Upper lobe of right lung (tissue), 1 donor: ENCODE results near the gene ZBTB42. TPM values are rescaled to one million over a fixed set of nuclear protein-coding genes. Genes with fewer than 3 reads are reported as not detected.
"Not testable (repeated sequence)": the region's sequence is repeated elsewhere in the genome, so short reads cannot be mapped to it uniquely, and the experiment has no call there.

Source experiments
- ATAC-seq: fragments of 200-7000 bp; cut with Tn5 transposase; one replicate; pipeline ENCODE4 v1.9.1; 2020; ENCODE audit warnings: mild to moderate bottlenecking, moderate library complexity
- DNase-seq: peaks from one replicate; pipeline ENCODE4 v3.0.0-alpha.2; 2020
- H3K27ac ChIP-seq: fragments of 200-600 bp; one replicate; pipeline ENCODE4 v1.8.0; 2022
- H3K27me3 ChIP-seq: fragments of 200-600 bp; one replicate; pipeline ENCODE4 v1.8.0; 2022; ENCODE audit warnings: mild to moderate bottlenecking
- H3K36me3 ChIP-seq: fragments of 200-600 bp; one replicate; pipeline ENCODE4 v1.8.0; 2022
- H3K4me1 ChIP-seq: fragments of 200-600 bp; one replicate; pipeline ENCODE4 v1.8.0; 2022
- H3K4me3 ChIP-seq: fragments of 200-600 bp; one replicate; pipeline ENCODE4 v1.8.0; 2022; ENCODE audit warnings: mild to moderate bottlenecking
- H3K9me3 ChIP-seq: fragments of 200-600 bp; one replicate; pipeline ENCODE4 v1.8.0; 2022
- intact Hi-C: fragments of 100-400 bp; cut with DNase I; formaldehyde crosslinking; loops from one replicate; pipeline ENCODE4 v1.11.0; 2022
- total RNA-seq: library from RNA; stranded (reverse); fragmentation: NEBNext Ultra II Directional; extraction: Animal tissue kit (Norgen Biotek cat#: 25700); gene quantifications from one replicate; pipeline ENCODE4 v1.2.1, GENCODE V29; 2021
- TF ChIP-seq, protein P1 (sequence below): fragments of 200-600 bp; IDR thresholded peaks from one replicate; pipeline ENCODE4 v1.8.0; 2022; ENCODE audit warnings: antibody characterized with exemption
- donor health status: DM: no; HTN: yes; CAD: no; lungs with severe emphysema.

Gene ZBTB42
- total RNA-seq, 1 donor from 2014 or later: 12.3 TPM

DNA sequence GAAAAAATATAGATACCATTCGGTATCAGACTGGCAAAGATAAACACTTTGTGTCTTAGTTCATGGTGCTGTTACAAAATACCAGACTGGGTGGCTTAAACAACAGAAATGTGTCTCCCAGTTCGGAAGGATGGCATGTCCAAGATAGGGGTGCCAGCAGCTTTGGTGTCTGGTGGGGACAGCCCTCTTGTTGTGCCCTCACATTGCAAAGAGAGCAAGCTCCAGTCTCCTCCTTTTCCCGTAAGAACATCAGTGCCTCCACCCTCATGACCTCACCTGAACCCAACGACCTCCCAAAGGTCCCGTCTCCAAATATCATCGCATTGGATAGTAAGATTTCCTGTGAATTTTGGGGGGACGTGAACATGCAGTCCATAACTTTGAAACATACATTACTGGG, 12.4 kb downstream of the ZBTB42 start:
- no peak overlapping the region for H3K27ac ChIP-seq
- intact Hi-C loops: no loop called here
- H3K36me3 ChIP-seq: no peaks in the 10 kb centered on the region
- TF ChIP-seq, protein P1, sequence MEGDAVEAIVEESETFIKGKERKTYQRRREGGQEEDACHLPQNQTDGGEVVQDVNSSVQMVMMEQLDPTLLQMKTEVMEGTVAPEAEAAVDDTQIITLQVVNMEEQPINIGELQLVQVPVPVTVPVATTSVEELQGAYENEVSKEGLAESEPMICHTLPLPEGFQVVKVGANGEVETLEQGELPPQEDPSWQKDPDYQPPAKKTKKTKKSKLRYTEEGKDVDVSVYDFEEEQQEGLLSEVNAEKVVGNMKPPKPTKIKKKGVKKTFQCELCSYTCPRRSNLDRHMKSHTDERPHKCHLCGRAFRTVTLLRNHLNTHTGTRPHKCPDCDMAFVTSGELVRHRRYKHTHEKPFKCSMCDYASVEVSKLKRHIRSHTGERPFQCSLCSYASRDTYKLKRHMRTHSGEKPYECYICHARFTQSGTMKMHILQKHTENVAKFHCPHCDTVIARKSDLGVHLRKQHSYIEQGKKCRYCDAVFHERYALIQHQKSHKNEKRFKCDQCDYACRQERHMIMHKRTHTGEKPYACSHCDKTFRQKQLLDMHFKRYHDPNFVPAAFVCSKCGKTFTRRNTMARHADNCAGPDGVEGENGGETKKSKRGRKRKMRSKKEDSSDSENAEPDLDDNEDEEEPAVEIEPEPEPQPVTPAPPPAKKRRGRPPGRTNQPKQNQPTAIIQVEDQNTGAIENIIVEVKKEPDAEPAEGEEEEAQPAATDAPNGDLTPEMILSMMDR: no peak
- H3K4me1 ChIP-seq: peaks cover 21% of the 10 kb centered on the region
- H3K4me3 ChIP-seq: no peak overlapping the region
- no peak for ATAC-seq
- DNase-seq: no peak
- no peaks in the 10 kb centered on the region for H3K9me3 ChIP-seq
- H3K27me3 ChIP-seq: no peaks in the 10 kb centered on the region

DNA sequence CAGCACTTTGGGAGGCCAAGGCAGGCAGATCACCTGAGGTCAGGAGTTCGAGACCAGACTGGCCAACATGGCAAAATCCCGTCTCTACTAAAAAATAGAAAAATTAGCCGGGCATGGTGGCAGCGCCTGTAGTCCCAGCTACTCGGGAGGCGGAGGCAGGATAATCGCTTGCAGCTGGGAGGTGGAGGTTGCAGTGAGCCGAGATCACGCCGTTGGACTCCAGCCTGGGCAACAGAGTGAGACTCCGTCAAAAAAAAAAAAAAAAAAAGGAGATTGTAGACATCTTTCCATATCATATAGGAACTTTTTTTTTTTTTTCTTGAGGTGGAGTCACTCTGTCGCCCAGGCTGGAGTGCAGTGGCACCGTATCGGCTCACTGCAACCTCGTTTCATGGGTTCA, 13.8 kb downstream of the ZBTB42 start:
- H3K9me3 ChIP-seq, H3K36me3 ChIP-seq, intact Hi-C loops, H3K27me3 ChIP-seq, ATAC-seq: not testable (repeated sequence)
- peaks cover 21% of the 10 kb centered on the region for H3K4me1 ChIP-seq
- peak overlapping the region; percentile 91 for H3K27ac ChIP-seq
- peak; percentile 28 for DNase-seq
- peak overlapping the region; percentile 86 for H3K4me3 ChIP-seq

DNA sequence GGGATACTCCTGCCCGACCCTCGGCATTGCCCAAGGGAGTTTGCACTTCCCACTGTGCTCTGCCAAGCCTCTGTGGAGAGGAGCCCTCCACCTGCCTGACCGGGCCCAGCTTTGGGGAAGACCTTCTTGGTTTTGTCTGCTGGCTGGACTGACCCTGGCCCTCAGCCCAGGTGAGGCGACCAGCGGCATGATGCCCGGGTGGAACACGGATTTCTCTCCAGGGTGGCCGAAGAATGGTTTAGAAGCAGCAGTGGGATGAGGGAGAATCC, 15.6 kb downstream of the ZBTB42 start:
- Histone ChIP-seq H3K36me3 (no peaks in the 10 kb centered on the region), H3K4me1 (peaks cover 21% of the 10 kb centered on the region), H3K9me3 (no peaks in the 10 kb centered on the region), H3K27ac (peak overlapping the region; percentile 91), H3K4me3 (peak overlapping the region; percentile 86), H3K27me3 (no peaks in the 10 kb centered on the region)
- no peak for DNase-seq
- TF ChIP-seq, protein P1: no peak
- ATAC-seq: no peak
- intact Hi-C loops: no loop called here

DNA sequence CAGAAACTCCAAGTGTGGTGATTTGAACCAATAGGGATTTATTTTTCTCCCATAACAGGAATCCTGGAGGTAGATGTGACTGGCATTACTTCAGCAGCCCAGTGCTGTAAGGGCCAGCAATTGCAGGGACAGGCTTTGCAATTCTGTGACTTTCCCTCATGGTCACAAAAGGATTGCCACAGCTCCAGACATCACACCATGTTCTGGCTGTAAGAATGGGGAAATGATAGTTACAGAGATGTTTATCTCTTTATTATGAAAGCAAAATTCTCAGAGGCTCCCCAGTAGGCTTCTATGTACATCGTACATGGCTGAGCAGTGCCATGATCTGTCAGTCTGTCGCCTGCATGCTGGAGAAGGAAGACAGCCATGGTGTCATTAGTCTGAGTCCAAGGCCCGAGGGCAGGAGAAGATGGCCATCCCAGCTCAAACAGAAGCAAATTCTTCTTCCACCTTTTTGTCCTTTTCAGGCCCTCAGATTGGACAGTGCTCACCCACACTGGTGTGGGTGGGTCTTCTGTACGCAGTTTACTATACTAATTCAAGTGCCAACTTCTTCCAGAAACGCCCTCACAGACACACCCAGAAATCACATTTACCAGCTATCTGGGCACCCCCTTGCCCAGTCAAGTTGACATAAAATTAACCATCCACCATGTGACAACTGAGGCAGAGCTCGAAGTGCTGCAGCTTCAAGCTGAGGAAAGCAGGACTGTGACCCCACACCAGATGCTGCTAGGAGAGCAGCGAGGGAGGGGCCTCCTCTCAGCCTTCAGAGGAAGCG, 17.2 kb downstream of the ZBTB42 start:
- no peaks in the 10 kb centered on the region for H3K27me3 ChIP-seq
- peaks cover 21% of the 10 kb centered on the region for H3K4me1 ChIP-seq
- H3K4me3 ChIP-seq: no peak overlapping the region
- DNase-seq: no peak
- no peak overlapping the region for H3K27ac ChIP-seq
- TF ChIP-seq, protein P1: no peak
- no peaks in the 10 kb centered on the region for H3K9me3 ChIP-seq
- no peaks in the 10 kb centered on the region for H3K36me3 ChIP-seq
- no peak for ATAC-seq
- intact Hi-C loops: no loop called here

DNA sequence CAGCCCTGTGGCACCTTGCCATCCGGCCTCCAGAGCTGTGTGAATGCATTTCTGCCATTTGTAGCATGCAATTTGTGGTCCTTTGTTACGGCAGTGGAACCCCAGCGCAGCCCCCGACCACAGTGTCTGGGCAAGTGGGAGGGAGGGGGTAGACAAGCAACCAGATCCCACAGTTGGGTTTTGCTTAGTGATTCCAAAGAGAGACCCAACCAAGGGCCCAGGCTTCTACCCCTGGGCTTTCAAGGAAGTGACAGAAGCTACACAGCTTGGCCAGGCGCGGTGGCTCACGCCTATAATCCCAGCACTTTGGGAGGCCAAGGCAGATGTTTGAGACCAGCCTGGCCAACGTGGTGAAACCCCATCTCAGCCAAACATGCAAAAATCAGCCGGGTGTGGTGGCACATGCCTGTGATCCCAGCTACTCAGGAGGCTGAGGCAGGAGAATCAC, 17.8 kb downstream of the ZBTB42 start:
- Histone ChIP-seq H3K27ac (no peak overlapping the region), H3K27me3 (no peaks in the 10 kb centered on the region), H3K9me3 (no peaks in the 10 kb centered on the region), H3K36me3 (no peaks in the 10 kb centered on the region), H3K4me1 (peaks cover 21% of the 10 kb centered on the region), H3K4me3 (no peak overlapping the region)
- intact Hi-C loops: no loop called here
- TF ChIP-seq, protein P1: no peak
- ATAC-seq: no peak
- peak; percentile 65 for DNase-seq

DNA sequence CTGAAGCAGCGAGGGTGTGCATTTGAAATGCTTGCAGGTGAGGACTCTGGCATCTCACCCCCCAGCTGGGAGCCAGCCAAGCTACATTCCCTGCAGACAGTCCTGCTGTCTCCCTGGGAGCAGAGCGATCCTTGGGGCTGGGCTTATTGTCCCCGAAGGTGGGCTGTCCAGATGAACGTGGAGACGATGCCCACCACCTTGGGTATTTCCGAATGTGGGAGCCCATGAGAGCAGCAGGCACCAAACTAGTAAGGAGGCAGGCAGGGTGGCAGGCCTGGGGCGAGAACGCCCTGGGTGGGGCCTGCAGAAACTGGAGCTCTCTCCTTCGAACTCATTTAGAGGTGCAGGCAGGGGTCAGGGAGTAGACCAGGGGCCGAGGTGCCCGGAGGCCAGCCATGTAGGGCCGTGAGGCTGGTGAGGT, 18.5 kb downstream of the ZBTB42 start:
- H3K9me3 ChIP-seq: no peaks in the 10 kb centered on the region
- H3K4me3 ChIP-seq: no peak overlapping the region
- H3K36me3 ChIP-seq: no peaks in the 10 kb centered on the region
- no peak overlapping the region for H3K27ac ChIP-seq
- DNase-seq (peak; percentile 55), ATAC-seq (no peak)
- H3K4me1 ChIP-seq: peaks cover 16% of the 10 kb centered on the region
- no peaks in the 10 kb centered on the region for H3K27me3 ChIP-seq
- TF ChIP-seq, protein P1: no peak
- intact Hi-C loops: no loop called here
